Pericardium fibroblast (primary cell): Measurements from ENCODE around the gene PELI2. TPM values are rescaled to one million over a fixed set of nuclear protein-coding genes. Genes with fewer than 3 reads are reported as not detected.

Experiments used
- total RNA-seq: library from RNA; depleted of rRNA; stranded (reverse); fragments of >200 nt; gene quantifications from 2 replicates; pipeline ENCODE4 v1.2.3, GENCODE V29; 2015

Gene PELI2, protein sequence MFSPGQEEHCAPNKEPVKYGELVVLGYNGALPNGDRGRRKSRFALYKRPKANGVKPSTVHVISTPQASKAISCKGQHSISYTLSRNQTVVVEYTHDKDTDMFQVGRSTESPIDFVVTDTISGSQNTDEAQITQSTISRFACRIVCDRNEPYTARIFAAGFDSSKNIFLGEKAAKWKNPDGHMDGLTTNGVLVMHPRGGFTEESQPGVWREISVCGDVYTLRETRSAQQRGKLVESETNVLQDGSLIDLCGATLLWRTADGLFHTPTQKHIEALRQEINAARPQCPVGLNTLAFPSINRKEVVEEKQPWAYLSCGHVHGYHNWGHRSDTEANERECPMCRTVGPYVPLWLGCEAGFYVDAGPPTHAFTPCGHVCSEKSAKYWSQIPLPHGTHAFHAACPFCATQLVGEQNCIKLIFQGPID
- total RNA-seq, result 2.0 and 3.5 TPM in 2 replicates

DNA sequence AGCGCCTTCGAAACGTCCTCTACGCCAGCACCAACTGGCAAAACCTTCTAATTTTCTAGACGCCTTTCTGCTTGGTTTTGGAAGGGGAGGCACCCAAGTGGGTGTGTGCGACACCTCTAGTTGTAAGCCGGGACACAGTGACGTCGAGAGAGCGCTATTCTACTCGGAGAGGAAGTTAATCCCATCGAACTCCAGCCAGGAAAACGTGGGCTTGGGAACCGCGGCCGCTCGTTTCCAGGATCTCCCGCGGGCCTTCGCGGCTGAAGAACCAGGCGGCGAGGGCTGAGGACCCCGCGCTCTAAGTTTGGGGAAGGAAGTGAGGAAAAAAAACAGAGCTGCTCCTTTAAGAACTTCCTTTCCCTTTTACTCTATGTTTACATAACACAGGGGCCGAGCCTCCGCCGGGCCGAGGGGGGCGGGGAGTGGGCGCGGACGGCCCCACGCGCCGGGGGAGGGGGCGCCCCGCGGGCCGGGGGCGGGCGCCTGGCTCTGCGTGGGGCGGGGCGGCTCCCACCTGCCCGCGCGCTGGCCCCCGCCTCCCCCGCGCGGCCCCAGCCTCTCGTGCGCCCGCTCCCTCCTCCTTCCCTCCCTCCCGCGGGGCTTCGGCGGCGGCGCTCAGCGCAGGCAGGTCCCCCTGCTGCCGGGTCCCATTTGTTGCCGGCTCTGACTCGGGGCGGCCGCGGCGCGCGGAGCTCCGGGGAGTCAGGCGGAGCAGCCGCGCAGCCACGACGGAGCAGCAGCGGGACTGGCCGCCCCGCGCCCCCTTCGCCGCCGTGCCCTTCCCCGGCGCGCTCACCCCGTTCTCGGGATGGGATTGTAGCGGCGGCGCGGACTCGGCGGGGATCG is at the start of gene PELI2:
Gene PELI2, plus strand, starts transcription at position 647 of the 846 bp plus-strand sequence. CDS start 250 bp downstream, outside the sequence.

